ENCODE data around the gene WSCD1.

Gene WSCD1

GRCh38 chr17:6092903-6093468 lies 22.8 kb downstream of the WSCD1 start:
- no peak for DNase-seq (ENCODE audit: extremely low read depth, low read depth)
- no peak for TF ChIP-seq CTCF (IDR thresholded peaks at IDR 0.05; ENCODE audit: low read depth, low read length)

GRCh38 chr17:6094453-6094852 lies 24.3 kb downstream of the WSCD1 start:
- no peak for TF ChIP-seq CTCF (IDR thresholded peaks at IDR 0.05; ENCODE audit: low read depth, low read length)
- DNase-seq (ENCODE audit: extremely low read depth, low read depth) = no peak

- no peak for DNase-seq (ENCODE audit: extremely low read depth, low read depth)
- TF ChIP-seq CTCF (IDR thresholded peaks at IDR 0.05; ENCODE audit: low read depth, low read length) = no peak
Measured at GRCh38 chr17:6094926-6095325, 24.7 kb downstream of the WSCD1 start.

GRCh38 chr17:6095501-6095900 lies 25.3 kb downstream of the WSCD1 start:
- DNase-seq (ENCODE audit: extremely low read depth, low read depth) = no peak
- TF ChIP-seq CTCF (IDR thresholded peaks at IDR 0.05; ENCODE audit: low read depth, low read length) = no peak

- DNase-seq (ENCODE audit: extremely low read depth, low read depth) = no peak
Measured at GRCh38 chr17:6096201-6097004, 26.2 kb downstream of the WSCD1 start.

GRCh38 chr17:6097005-6097279 lies 26.8 kb downstream of the WSCD1 start:
- no peak for TF ChIP-seq CTCF (IDR thresholded peaks at IDR 0.05; ENCODE audit: low read depth, low read length)
- DNase-seq (ENCODE audit: extremely low read depth, low read depth) = no peak

More at GRCh38 chr17:6096201-6097004, 26.2 kb downstream of the WSCD1 start:
- no peak for TF ChIP-seq CTCF (IDR thresholded peaks at IDR 0.05; ENCODE audit: low read depth, low read length)

- no peak for TF ChIP-seq CTCF (IDR thresholded peaks at IDR 0.05; ENCODE audit: low read depth, low read length)
- DNase-seq (ENCODE audit: extremely low read depth, low read depth) = no peak
Measured at GRCh38 chr17:6098050-6098822, 28.1 kb downstream of the WSCD1 start.
